Measurements from ENCODE around the gene NFYC. TPM values are rescaled to one million over a fixed set of nuclear protein-coding genes. Genes with fewer than 3 reads are reported as not detected.
A peak's percentile ranks its signal among the peaks of the same experiment; 100 is the strongest.
"Not testable (repeated sequence)": the region's sequence is repeated elsewhere in the genome, so short reads cannot be mapped to it uniquely, and the experiment has no call there.

The NFYC gene
- total RNA-seq, 1 experiment from 2014 or later: 46.5 TPM

- DNase-seq (ENCODE audit: low spot score) (no peak), ATAC-seq (no peak)
- Mint-ChIP-seq H3K4me1 (peaks cover 34% of the 10 kb centered on the region), H3K4me3 (no peak overlapping the region), H3K36me3 (no peaks in the 10 kb centered on the region), H3K9me3 (no peaks in the 10 kb centered on the region), H3K27me3 (ENCODE audit: low read depth) (no peaks in the 10 kb centered on the region), H3K27ac (peak overlapping the region; percentile 51; the same call in 1 of the 2 replicates)
- CTCF ChIA-PET: no interaction called here
- POLR2A ChIA-PET: interaction anchor here (5.8 kb wide), 1 partner anchor 10 kb away, joined by 29 read pairs; the partner anchor contains the start of gene NFYC
- no peak for TF ChIP-seq NR1H2 (CRISPR knock-in tag; IDR thresholded peaks at IDR 0.05)
- TF ChIP-seq NR2C2 (CRISPR knock-in tag; IDR thresholded peaks at IDR 0.05): no peak
- TF ChIP-seq GRHL2 (CRISPR knock-in tag; IDR thresholded peaks at IDR 0.05; ENCODE audit: insufficient replicate concordance, severe bottlenecking): no peak
- TF ChIP-seq IRF2 (CRISPR knock-in tag; IDR thresholded peaks at IDR 0.05; ENCODE audit: borderline replicate concordance, low read depth): no peak
- no peak for TF ChIP-seq ZNF532 (CRISPR knock-in tag; IDR thresholded peaks at IDR 0.05; ENCODE audit: borderline replicate concordance)
- TF ChIP-seq JUN (CRISPR knock-in tag; IDR thresholded peaks at IDR 0.05): no peak
- TF ChIP-seq EMX1 (CRISPR knock-in tag; IDR thresholded peaks at IDR 0.05): no peak
- TF ChIP-seq, protein P1, sequence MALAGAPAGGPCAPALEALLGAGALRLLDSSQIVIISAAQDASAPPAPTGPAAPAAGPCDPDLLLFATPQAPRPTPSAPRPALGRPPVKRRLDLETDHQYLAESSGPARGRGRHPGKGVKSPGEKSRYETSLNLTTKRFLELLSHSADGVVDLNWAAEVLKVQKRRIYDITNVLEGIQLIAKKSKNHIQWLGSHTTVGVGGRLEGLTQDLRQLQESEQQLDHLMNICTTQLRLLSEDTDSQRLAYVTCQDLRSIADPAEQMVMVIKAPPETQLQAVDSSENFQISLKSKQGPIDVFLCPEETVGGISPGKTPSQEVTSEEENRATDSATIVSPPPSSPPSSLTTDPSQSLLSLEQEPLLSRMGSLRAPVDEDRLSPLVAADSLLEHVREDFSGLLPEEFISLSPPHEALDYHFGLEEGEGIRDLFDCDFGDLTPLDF (CRISPR knock-in tag; IDR thresholded peaks at IDR 0.05): no peak
Measured at GRCh38 chr1:40701684-40702083, 10.2 kb downstream of the NFYC start.

DNA sequence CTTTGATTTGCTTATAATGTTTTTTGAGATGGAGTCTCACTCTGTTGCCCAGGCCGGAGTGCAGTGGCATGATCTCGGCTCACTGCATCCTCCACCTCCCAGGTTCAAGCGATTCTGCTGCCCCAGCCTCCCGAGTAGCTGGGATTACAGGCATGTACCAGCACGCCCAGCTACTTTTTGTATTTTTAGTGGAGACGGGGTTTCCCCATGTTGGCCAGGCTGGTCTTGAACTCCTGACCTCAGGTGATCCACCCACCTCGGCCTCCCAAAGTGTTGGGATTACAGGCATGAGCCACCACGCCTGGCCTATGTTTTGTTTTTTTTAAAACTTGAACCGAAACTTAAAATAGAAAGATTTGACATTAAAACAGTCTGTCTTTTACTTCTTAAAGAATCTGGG is 11.3 kb downstream of the NFYC start:
- not testable (repeated sequence) for H3K27me3 Mint-ChIP-seq (ENCODE audit: low read depth); H3K9me3 Mint-ChIP-seq; ATAC-seq; DNase-seq (ENCODE audit: low spot score); H3K36me3 Mint-ChIP-seq; H3K4me3 Mint-ChIP-seq
- POLR2A ChIA-PET: interaction anchor here (0.6 to 5.8 kb wide), 2 partner anchors 11 to 15 kb away, joined by 3 to 29 read pairs; partner anchors contain the start of gene NFYC
- CTCF ChIA-PET: interaction anchor here (1.3 kb wide), 1 partner anchor 34 kb away, joined by 4 read pairs; no protein-coding TSS in a partner anchor
- Mint-ChIP-seq H3K27ac (peak overlapping the region; percentile 88; the same call in 1 of the 2 replicates), H3K4me1 (peaks cover 28% of the 10 kb centered on the region)
- 0 out of 2 replicates have a peak, but pooled peaks have one; percentile 23 for TF ChIP-seq ZNF121 (CRISPR knock-in tag; IDR thresholded peaks at IDR 0.05)

- Mint-ChIP-seq H3K4me1 (peaks cover 33% of the 10 kb centered on the region), H3K36me3 (no peaks in the 10 kb centered on the region), H3K27me3 (ENCODE audit: low read depth) (no peaks in the 10 kb centered on the region), H3K9me3 (no peaks in the 10 kb centered on the region), H3K4me3 (no peak overlapping the region), H3K27ac (no peak overlapping the region; the same call in 1 of the 2 replicates)
- POLR2A ChIA-PET: interaction anchor here (0.9 to 5.8 kb wide), 2 partner anchors 12 to 63 kb away, joined by 3 to 29 read pairs; partner anchors contain the start of gene NFYC
- ATAC-seq (no peak), DNase-seq (ENCODE audit: low spot score) (no peak)
- CTCF ChIA-PET: interaction anchor here (1.1 to 1.3 kb wide), 2 partner anchors 34 to 71 kb away, joined by 4 read pairs; no protein-coding TSS in a partner anchor
- TF ChIP-seq ZNF121 (CRISPR knock-in tag; IDR thresholded peaks at IDR 0.05) (no peak), TEAD1 (CRISPR knock-in tag; IDR thresholded peaks at IDR 0.05) (no peak), E2F4 (CRISPR knock-in tag; IDR thresholded peaks at IDR 0.05; ENCODE audit: borderline replicate concordance, low read depth) (no peak), NFE2L1 (CRISPR knock-in tag; IDR thresholded peaks at IDR 0.05) (no peak), ATF6 (CRISPR knock-in tag; IDR thresholded peaks at IDR 0.05) (no peak), ZNF138 (CRISPR knock-in tag; conservative IDR thresholded peaks at IDR 0.05) (no peak)
- TF ChIP-seq, protein P2, sequence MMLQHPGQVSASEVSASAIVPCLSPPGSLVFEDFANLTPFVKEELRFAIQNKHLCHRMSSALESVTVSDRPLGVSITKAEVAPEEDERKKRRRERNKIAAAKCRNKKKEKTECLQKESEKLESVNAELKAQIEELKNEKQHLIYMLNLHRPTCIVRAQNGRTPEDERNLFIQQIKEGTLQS (CRISPR knock-in tag; conservative IDR thresholded peaks at IDR 0.05): no peak
- TF ChIP-seq, protein P3, sequence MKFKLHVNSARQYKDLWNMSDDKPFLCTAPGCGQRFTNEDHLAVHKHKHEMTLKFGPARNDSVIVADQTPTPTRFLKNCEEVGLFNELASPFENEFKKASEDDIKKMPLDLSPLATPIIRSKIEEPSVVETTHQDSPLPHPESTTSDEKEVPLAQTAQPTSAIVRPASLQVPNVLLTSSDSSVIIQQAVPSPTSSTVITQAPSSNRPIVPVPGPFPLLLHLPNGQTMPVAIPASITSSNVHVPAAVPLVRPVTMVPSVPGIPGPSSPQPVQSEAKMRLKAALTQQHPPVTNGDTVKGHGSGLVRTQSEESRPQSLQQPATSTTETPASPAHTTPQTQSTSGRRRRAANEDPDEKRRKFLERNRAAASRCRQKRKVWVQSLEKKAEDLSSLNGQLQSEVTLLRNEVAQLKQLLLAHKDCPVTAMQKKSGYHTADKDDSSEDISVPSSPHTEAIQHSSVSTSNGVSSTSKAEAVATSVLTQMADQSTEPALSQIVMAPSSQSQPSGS (CRISPR knock-in tag; IDR thresholded peaks at IDR 0.05; ENCODE audit: borderline replicate concordance, low read depth): no peak
- TF ChIP-seq, protein P4, sequence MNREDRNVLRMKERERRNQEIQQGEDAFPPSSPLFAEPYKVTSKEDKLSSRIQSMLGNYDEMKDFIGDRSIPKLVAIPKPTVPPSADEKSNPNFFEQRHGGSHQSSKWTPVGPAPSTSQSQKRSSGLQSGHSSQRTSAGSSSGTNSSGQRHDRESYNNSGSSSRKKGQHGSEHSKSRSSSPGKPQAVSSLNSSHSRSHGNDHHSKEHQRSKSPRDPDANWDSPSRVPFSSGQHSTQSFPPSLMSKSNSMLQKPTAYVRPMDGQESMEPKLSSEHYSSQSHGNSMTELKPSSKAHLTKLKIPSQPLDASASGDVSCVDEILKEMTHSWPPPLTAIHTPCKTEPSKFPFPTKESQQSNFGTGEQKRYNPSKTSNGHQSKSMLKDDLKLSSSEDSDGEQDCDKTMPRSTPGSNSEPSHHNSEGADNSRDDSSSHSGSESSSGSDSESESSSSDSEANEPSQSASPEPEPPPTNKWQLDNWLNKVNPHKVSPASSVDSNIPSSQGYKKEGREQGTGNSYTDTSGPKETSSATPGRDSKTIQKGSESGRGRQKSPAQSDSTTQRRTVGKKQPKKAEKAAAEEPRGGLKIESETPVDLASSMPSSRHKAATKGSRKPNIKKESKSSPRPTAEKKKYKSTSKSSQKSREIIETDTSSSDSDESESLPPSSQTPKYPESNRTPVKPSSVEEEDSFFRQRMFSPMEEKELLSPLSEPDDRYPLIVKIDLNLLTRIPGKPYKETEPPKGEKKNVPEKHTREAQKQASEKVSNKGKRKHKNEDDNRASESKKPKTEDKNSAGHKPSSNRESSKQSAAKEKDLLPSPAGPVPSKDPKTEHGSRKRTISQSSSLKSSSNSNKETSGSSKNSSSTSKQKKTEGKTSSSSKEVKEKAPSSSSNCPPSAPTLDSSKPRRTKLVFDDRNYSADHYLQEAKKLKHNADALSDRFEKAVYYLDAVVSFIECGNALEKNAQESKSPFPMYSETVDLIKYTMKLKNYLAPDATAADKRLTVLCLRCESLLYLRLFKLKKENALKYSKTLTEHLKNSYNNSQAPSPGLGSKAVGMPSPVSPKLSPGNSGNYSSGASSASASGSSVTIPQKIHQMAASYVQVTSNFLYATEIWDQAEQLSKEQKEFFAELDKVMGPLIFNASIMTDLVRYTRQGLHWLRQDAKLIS (CRISPR knock-in tag; IDR thresholded peaks at IDR 0.05; ENCODE audit: borderline replicate concordance): no peak
Measured at GRCh38 chr1:40703316-40703715, 11.8 kb downstream of the NFYC start.
